ENCODE data around the gene PACS1.

Gene PACS1

DNA sequence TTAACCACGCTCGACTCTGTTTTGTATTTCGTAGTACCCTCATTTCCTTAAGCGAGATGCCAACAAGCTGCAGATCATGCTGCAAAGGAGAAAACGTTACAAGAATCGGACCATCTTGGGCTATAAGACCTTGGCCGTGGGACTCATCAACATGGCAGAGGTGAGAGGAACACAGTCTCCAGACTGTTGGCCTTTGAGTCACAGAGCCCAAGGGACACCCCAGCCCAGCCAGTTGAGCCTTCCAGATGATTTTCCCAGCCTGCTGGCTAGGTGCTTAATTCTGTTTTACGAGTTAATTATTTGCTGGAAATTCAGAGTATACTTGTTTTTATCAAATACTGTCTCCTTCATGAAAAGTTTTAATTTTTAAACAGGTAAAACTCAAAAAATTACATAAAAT is 141.0 kb downstream of the PACS1 start:
- no peak for DNase-seq (ENCODE audit: insufficient read length, low spot score)
- no peak for FAIRE-seq
- no peak for TF ChIP-seq PAX5 (IDR thresholded peaks at IDR 0.05; ENCODE audit: insufficient read depth, low read length, severe bottlenecking)
- no peak for TF ChIP-seq POU2F2 (IDR thresholded peaks at IDR 0.05; ENCODE audit: low read depth, low read length)
- no peak for TF ChIP-seq POLR2A (IDR thresholded peaks at IDR 0.05; ENCODE audit: low read depth, low read length)
- no peak for TF ChIP-seq SPI1 (IDR thresholded peaks at IDR 0.05; ENCODE audit: low read depth, low read length)

GRCh38 chr11:66216911-66217310 is 146.8 kb downstream of the PACS1 start:
- DNase-seq (ENCODE audit: insufficient read length, low spot score) (no peak), FAIRE-seq (no peak)
- no peak for TF ChIP-seq POLR2AphosphoS5 (IDR thresholded peaks at IDR 0.05; ENCODE audit: low read depth, low read length)
- no peak for TF ChIP-seq TAF1 (IDR thresholded peaks at IDR 0.05; ENCODE audit: low read depth, low read length)
- no peak for TF ChIP-seq PAX5 (IDR thresholded peaks at IDR 0.05; ENCODE audit: insufficient read depth, low read length, severe bottlenecking)
- TF ChIP-seq POLR2A (IDR thresholded peaks at IDR 0.05; ENCODE audit: low read depth, low read length), result no peak
- no peak for TF ChIP-seq SPI1 (IDR thresholded peaks at IDR 0.05; ENCODE audit: low read depth, low read length)

GRCh38 chr11:66218036-66218435 is 148.0 kb downstream of the PACS1 start:
- DNase-seq (ENCODE audit: insufficient read length, low spot score) (no peak), FAIRE-seq (no peak)
- no peak for TF ChIP-seq TAF1 (IDR thresholded peaks at IDR 0.05; ENCODE audit: low read depth, low read length)
- no peak for TF ChIP-seq POLR2A (IDR thresholded peaks at IDR 0.05; ENCODE audit: low read depth, low read length)
- TF ChIP-seq POU2F2 (IDR thresholded peaks at IDR 0.05; ENCODE audit: low read depth, low read length), result no peak

GRCh38 chr11:66218846-66219620 is 149.0 kb downstream of the PACS1 start:
- TF ChIP-seq POLR2A (IDR thresholded peaks at IDR 0.05; ENCODE audit: low read depth, low read length) (no peak), POLR2AphosphoS5 (IDR thresholded peaks at IDR 0.05; ENCODE audit: low read depth, low read length) (no peak), TAF1 (IDR thresholded peaks at IDR 0.05; ENCODE audit: low read depth, low read length) (no peak), POU2F2 (IDR thresholded peaks at IDR 0.05; ENCODE audit: low read depth, low read length) (no peak), SPI1 (IDR thresholded peaks at IDR 0.05; ENCODE audit: low read depth, low read length) (no peak), PAX5 (IDR thresholded peaks at IDR 0.05; ENCODE audit: insufficient read depth, low read length, severe bottlenecking) (no peak)
- DNase-seq (ENCODE audit: insufficient read length, low spot score) (no peak), FAIRE-seq (no peak)

DNA sequence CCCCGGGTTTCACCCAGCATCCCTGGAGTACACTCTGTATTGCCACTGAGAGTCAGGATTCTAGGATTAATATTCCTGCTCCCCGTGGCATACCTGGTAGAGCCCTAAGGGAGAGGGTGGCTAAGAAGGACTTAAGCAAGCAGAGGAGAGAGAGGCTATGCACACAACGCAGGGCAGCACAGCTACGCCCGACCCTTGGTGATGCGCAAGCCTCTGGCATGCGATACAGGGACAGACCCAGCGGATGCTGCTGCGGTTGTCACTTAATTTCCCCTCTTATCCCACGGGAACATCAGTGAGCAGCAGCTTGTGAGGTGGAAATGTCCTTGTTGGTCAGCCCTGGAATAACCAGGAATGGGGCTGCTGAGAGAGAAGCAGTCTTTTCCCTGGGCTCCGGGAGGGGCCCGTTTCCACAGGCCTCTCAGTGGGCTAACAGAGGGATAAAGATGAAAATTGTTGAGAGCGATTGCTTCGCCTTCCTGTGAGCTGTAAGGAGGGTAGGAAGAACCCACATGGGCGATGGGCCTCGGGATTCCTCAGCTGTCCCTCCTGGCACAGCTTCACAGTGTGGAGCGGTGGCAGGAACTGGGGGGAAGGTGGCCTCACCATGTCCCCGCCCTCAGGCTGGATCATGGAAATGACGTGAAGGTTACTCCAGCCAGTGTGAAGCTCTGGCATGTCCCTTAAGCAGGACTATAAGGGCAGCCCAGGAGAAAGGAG is 149.9 kb downstream of the PACS1 start:
- TF ChIP-seq TAF1 (IDR thresholded peaks at IDR 0.05; ENCODE audit: low read depth, low read length) (no peak), POLR2A (IDR thresholded peaks at IDR 0.05; ENCODE audit: low read depth, low read length) (no peak), PAX5 (IDR thresholded peaks at IDR 0.05; ENCODE audit: insufficient read depth, low read length, severe bottlenecking) (no peak), POLR2AphosphoS5 (IDR thresholded peaks at IDR 0.05; ENCODE audit: low read depth, low read length) (no peak), POU2F2 (IDR thresholded peaks at IDR 0.05; ENCODE audit: low read depth, low read length) (no peak), SPI1 (IDR thresholded peaks at IDR 0.05; ENCODE audit: low read depth, low read length) (no peak)
- DNase-seq (ENCODE audit: insufficient read length, low spot score), result no peak
- no peak for FAIRE-seq

DNA sequence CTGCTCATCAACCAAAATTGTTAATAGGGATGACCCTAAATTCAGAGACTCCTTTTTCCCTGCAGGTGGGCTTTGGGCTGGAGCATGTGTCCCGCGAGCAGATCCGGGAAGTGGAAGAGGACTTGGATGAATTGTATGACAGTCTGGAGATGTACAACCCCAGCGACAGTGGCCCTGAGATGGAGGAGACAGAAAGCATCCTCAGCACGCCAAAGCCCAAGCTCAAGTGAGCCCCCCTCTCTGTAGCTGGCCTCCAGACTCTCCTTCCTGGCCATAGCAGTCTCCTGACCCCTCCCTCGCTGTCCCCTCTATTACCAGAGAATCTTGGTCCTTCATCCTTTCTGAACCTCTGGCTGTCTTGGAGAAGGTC is 150.5 kb downstream of the PACS1 start:
- DNase-seq (ENCODE audit: insufficient read length, low spot score), result no peak
- TF ChIP-seq TAF1 (IDR thresholded peaks at IDR 0.05; ENCODE audit: low read depth, low read length) (no peak), SPI1 (IDR thresholded peaks at IDR 0.05; ENCODE audit: low read depth, low read length) (no peak), POU2F2 (IDR thresholded peaks at IDR 0.05; ENCODE audit: low read depth, low read length) (no peak), PAX5 (IDR thresholded peaks at IDR 0.05; ENCODE audit: insufficient read depth, low read length, severe bottlenecking) (no peak), POLR2AphosphoS5 (IDR thresholded peaks at IDR 0.05; ENCODE audit: low read depth, low read length) (no peak)
- FAIRE-seq, result no peak

DNA sequence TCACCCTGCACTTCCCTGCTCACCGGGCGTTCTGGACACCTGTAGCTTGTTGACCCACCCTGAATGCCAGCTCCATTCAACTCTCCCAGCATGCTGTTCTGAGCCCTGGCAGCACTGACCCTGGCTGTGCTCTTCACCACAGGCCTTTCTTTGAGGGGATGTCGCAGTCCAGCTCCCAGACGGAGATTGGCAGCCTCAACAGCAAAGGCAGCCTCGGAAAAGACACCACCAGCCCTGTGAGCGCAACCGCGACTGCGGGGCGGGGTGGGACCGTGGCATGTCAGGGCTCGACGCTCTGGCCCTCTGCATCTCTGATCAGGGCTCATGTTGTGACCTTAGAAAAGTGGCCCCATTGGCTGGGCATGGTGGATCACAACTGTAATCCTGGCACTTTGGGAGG is 150.9 kb downstream of the PACS1 start:
- TF ChIP-seq POLR2A (IDR thresholded peaks at IDR 0.05; ENCODE audit: low read depth, low read length) (no peak), SPI1 (IDR thresholded peaks at IDR 0.05; ENCODE audit: low read depth, low read length) (no peak), TAF1 (IDR thresholded peaks at IDR 0.05; ENCODE audit: low read depth, low read length) (no peak), POU2F2 (IDR thresholded peaks at IDR 0.05; ENCODE audit: low read depth, low read length) (no peak), POLR2AphosphoS5 (IDR thresholded peaks at IDR 0.05; ENCODE audit: low read depth, low read length) (no peak), PAX5 (IDR thresholded peaks at IDR 0.05; ENCODE audit: insufficient read depth, low read length, severe bottlenecking) (no peak)
- DNase-seq (ENCODE audit: insufficient read length, low spot score), result no peak
- no peak for FAIRE-seq

- DNase-seq (ENCODE audit: insufficient read length, low spot score) (no peak), FAIRE-seq (peak; percentile 81)
- TF ChIP-seq POLR2A (IDR thresholded peaks at IDR 0.05; ENCODE audit: low read depth, low read length) (no peak), TAF1 (IDR thresholded peaks at IDR 0.05; ENCODE audit: low read depth, low read length) (no peak), SPI1 (IDR thresholded peaks at IDR 0.05; ENCODE audit: low read depth, low read length) (no peak), POLR2AphosphoS5 (IDR thresholded peaks at IDR 0.05; ENCODE audit: low read depth, low read length) (no peak), PAX5 (IDR thresholded peaks at IDR 0.05; ENCODE audit: insufficient read depth, low read length, severe bottlenecking) (no peak), POU2F2 (IDR thresholded peaks at IDR 0.05; ENCODE audit: low read depth, low read length) (no peak)
Measured at GRCh38 chr11:66221726-66222236, 151.7 kb downstream of the PACS1 start.

DNA sequence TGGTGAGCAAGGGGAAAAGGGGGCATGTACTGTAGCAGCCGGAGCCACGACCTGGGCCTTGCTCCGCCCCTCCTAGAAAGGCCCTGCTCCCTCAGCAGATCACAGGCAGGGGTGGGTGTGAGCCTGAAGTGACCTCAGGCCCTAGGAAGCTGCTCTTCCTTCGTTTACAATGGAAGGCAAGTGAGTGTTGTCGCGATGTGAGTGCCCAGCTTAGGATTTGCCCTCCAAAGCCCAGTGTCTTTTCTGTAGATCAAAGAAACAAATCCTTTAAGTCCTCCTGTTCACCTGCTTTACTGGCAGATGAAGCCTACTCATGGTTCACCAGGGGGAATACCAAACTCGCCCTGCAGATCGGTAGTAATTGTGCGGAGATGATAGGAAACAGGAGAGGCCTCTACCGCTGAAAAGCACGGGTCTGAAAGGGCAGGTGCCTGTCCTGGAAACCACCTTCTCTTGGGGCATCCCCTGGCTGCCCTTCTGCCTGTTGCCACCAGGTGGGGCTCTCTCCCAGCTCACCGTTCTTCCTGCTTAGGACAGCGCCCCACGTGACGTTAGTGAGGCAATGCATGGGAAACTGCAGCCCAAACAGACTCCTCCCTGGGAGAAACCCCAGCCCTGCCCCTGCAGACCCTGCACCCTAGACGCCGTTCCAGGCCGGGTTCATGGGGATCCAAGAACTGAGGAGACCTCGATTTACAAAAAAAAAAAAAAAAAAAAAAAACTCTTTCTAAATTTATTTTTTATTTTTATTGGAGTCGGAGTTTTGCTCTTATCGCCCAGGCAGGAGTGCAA is 152.5 kb downstream of the PACS1 start:
- peak; percentile 83 for DNase-seq (ENCODE audit: insufficient read length, low spot score)
- peak; percentile 97 for FAIRE-seq
- TF ChIP-seq PAX5 (IDR thresholded peaks at IDR 0.05; ENCODE audit: insufficient read depth, low read length, severe bottlenecking) (no peak), POU2F2 (IDR thresholded peaks at IDR 0.05; ENCODE audit: low read depth, low read length) (no peak), POLR2A (IDR thresholded peaks at IDR 0.05; ENCODE audit: low read depth, low read length) (no peak), TAF1 (IDR thresholded peaks at IDR 0.05; ENCODE audit: low read depth, low read length) (no peak), SPI1 (IDR thresholded peaks at IDR 0.05; ENCODE audit: low read depth, low read length) (no peak), POLR2AphosphoS5 (IDR thresholded peaks at IDR 0.05; ENCODE audit: low read depth, low read length) (no peak)

All from GM12891 (cell line).